HepG2 (cell line): ENCODE data around the gene LY6G5B. TPM values are rescaled to one million over a fixed set of nuclear protein-coding genes. Genes with fewer than 3 reads are reported as not detected.

Source experiments
- AGO1 ChIP-seq: fragments of 200-400 bp; formaldehyde crosslinking; IDR thresholded peaks from 2 replicates; pipeline ENCODE4 v1.6.1; 2017; ENCODE audit warnings: mild to moderate bottlenecking, low read depth, low read length, moderate library complexity; ENCODE audit not compliant: poor library complexity, severe bottlenecking
- GABPB1 ChIP-seq: IDR thresholded peaks from 2 replicates; pipeline ENCODE4 v1.6.1; 2016; ENCODE audit warnings: mild to moderate bottlenecking, missing genetic modification reagents, moderate library complexity, missing compliant biosample characterization
- HNRNPH1 ChIP-seq: fragments of 200-400 bp; formaldehyde crosslinking; optimal IDR thresholded peaks from 2 replicates; pipeline ENCODE3; 2017; ENCODE audit warnings: mild to moderate bottlenecking, low read depth, low read length
- KLF16 ChIP-seq, 2 experiments: sonication (generic) in 1 of 2; formaldehyde crosslinking in 1 of 2; IDR thresholded peaks; 2 replicates each; pipeline versions ENCODE4 v1.6.1 to v1.8.0; 2016 to 2023; ENCODE audit warnings: missing genetic modification reagents in 2 of 2, missing compliant biosample characterization in 1 of 2
- MNT ChIP-seq: fragments of 450-650 bp; IDR thresholded peaks from 2 replicates; pipeline ENCODE4 v1.6.1; 2016
- PAXIP1 ChIP-seq: sonication (generic); formaldehyde crosslinking; conservative IDR thresholded peaks from 2 replicates; pipeline ENCODE4 v1.4.0; 2020; ENCODE audit warnings: mild to moderate bottlenecking, missing genetic modification reagents, moderate library complexity
- REXO4 ChIP-seq: sonication (generic); formaldehyde crosslinking; IDR thresholded peaks from 2 replicates; pipeline ENCODE4 v1.8.0; 2022; ENCODE audit warnings: missing genetic modification reagents, mild to moderate bottlenecking, borderline replicate concordance
- ZNF354B ChIP-seq: sonication (generic); formaldehyde crosslinking; IDR thresholded peaks from 2 replicates; pipeline ENCODE4 v1.8.0; 2022; ENCODE audit warnings: mild to moderate bottlenecking, missing genetic modification reagents
- ZNF451 ChIP-seq: sonication (generic); formaldehyde crosslinking; IDR thresholded peaks from 2 replicates; pipeline ENCODE4 v1.5.0; 2020; ENCODE audit warnings: mild to moderate bottlenecking, missing genetic modification reagents
- ZSCAN22 ChIP-seq: sonication (generic); formaldehyde crosslinking; IDR thresholded peaks from 2 replicates; pipeline ENCODE4 v1.4.0; 2020; ENCODE audit warnings: mild to moderate bottlenecking, missing genetic modification reagents
- ZSCAN9 ChIP-seq: IDR thresholded peaks from 2 replicates; pipeline ENCODE4 v1.6.1; 2016; ENCODE audit warnings: borderline replicate concordance
- polyA plus RNA-seq, 8 experiments: library from polyadenylated mRNA; depleted of rRNA in 3 of 8; stranded (reverse) in 7 of 8; unstranded in 1 of 8; fragments of >200 nt; fragmentation: Illumina TruSeq in 4 of 8; extraction: Trizol in 4 of 8; gene quantifications; 2 replicates each; pipeline versions ENCODE4 v1.2.1 to v1.2.3, GENCODE V29; 2011 to 2016; ENCODE audit warnings: low read depth in 4 of 8, missing spikeins in 1 of 8, mixed read lengths in 1 of 8; ENCODE audit not compliant: insufficient read depth in 1 of 8
- total RNA-seq, 5 experiments: library from RNA; depleted of rRNA; stranded (reverse); fragments of >200 nt; fragmentation: Illumina TruSeq; extraction: Trizol; gene quantifications; 2 replicates each; pipeline ENCODE4 v1.2.3, GENCODE V29; 2016; ENCODE audit warnings: low read depth in 1 of 5
- TF ChIP-seq, protein P1 (sequence below): sonication (generic); formaldehyde crosslinking; IDR thresholded peaks from 2 replicates; pipeline ENCODE4 v1.4.0; 2020; ENCODE audit warnings: missing genetic modification reagents
- TF ChIP-seq, protein P2 (sequence below), 2 experiments: IDR thresholded peaks; 2 replicates each; pipeline ENCODE4 v1.6.1; 2011 to 2012; ENCODE audit warnings: low read length in 2 of 2, borderline replicate concordance in 1 of 2, low read depth in 1 of 2, mild to moderate bottlenecking in 1 of 2, moderate library complexity in 1 of 2
- TF ChIP-seq, protein P3 (sequence below): sonication (generic); formaldehyde crosslinking; IDR thresholded peaks from 2 replicates; pipeline ENCODE4 v1.8.0; 2022; ENCODE audit warnings: mild to moderate bottlenecking, missing genetic modification reagents

Gene LY6G5B
- total and polyA plus RNA-seq, 2 of the 13 experiments (the other 11 are each of a cell fraction or from before 2014, with no cell fraction given) = 7.8 to 15.7 TPM

- TF ChIP-seq MNT (peak; percentile 86), KLF16 (CRISPR knock-in tag; IDR thresholded peaks at IDR 0.05) (no peak), ZNF354B (no peak), AGO1 (no peak), PAXIP1 (CRISPR knock-in tag) (peak; percentile 56), ZSCAN22 (CRISPR knock-in tag) (no peak), ZNF451 (peak; percentile 9; the same call in 1 of the 2 replicates), ZSCAN9 (CRISPR knock-in tag) (no peak; the same call in 1 of the 2 replicates), REXO4 (CRISPR knock-in tag) (no peak), HNRNPH1 (no peak), GABPB1 (CRISPR knock-in tag) (no peak)
- TF ChIP-seq, protein P1, sequence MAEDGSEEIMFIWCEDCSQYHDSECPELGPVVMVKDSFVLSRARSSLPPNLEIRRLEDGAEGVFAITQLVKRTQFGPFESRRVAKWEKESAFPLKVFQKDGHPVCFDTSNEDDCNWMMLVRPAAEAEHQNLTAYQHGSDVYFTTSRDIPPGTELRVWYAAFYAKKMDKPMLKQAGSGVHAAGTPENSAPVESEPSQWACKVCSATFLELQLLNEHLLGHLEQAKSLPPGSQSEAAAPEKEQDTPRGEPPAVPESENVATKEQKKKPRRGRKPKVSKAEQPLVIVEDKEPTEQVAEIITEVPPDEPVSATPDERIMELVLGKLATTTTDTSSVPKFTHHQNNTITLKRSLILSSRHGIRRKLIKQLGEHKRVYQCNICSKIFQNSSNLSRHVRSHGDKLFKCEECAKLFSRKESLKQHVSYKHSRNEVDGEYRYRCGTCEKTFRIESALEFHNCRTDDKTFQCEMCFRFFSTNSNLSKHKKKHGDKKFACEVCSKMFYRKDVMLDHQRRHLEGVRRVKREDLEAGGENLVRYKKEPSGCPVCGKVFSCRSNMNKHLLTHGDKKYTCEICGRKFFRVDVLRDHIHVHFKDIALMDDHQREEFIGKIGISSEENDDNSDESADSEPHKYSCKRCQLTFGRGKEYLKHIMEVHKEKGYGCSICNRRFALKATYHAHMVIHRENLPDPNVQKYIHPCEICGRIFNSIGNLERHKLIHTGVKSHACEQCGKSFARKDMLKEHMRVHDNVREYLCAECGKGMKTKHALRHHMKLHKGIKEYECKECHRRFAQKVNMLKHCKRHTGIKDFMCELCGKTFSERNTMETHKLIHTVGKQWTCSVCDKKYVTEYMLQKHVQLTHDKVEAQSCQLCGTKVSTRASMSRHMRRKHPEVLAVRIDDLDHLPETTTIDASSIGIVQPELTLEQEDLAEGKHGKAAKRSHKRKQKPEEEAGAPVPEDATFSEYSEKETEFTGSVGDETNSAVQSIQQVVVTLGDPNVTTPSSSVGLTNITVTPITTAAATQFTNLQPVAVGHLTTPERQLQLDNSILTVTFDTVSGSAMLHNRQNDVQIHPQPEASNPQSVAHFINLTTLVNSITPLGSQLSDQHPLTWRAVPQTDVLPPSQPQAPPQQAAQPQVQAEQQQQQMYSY (CRISPR knock-in tag) = peak; percentile 70; the same call in 1 of the 2 replicates
- TF ChIP-seq, protein P2, sequence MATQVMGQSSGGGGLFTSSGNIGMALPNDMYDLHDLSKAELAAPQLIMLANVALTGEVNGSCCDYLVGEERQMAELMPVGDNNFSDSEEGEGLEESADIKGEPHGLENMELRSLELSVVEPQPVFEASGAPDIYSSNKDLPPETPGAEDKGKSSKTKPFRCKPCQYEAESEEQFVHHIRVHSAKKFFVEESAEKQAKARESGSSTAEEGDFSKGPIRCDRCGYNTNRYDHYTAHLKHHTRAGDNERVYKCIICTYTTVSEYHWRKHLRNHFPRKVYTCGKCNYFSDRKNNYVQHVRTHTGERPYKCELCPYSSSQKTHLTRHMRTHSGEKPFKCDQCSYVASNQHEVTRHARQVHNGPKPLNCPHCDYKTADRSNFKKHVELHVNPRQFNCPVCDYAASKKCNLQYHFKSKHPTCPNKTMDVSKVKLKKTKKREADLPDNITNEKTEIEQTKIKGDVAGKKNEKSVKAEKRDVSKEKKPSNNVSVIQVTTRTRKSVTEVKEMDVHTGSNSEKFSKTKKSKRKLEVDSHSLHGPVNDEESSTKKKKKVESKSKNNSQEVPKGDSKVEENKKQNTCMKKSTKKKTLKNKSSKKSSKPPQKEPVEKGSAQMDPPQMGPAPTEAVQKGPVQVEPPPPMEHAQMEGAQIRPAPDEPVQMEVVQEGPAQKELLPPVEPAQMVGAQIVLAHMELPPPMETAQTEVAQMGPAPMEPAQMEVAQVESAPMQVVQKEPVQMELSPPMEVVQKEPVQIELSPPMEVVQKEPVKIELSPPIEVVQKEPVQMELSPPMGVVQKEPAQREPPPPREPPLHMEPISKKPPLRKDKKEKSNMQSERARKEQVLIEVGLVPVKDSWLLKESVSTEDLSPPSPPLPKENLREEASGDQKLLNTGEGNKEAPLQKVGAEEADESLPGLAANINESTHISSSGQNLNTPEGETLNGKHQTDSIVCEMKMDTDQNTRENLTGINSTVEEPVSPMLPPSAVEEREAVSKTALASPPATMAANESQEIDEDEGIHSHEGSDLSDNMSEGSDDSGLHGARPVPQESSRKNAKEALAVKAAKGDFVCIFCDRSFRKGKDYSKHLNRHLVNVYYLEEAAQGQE (IDR thresholded peaks at IDR 0.05; ENCODE audit: borderline replicate concordance in 1 of 2, low read depth in 1 of 2, low read length in 2 of 2) = peak in 1 of 2 experiments; percentile 21; a peak in 1 of 4 replicates
- TF ChIP-seq, protein P3, sequence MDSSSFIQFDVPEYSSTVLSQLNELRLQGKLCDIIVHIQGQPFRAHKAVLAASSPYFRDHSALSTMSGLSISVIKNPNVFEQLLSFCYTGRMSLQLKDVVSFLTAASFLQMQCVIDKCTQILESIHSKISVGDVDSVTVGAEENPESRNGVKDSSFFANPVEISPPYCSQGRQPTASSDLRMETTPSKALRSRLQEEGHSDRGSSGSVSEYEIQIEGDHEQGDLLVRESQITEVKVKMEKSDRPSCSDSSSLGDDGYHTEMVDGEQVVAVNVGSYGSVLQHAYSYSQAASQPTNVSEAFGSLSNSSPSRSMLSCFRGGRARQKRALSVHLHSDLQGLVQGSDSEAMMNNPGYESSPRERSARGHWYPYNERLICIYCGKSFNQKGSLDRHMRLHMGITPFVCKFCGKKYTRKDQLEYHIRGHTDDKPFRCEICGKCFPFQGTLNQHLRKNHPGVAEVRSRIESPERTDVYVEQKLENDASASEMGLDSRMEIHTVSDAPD = no peak
These were observed 4.8 kb upstream of the LY6G5B start, which contains the start of gene GPANK1 (continued) for GRCh38 chr6:31664790-31665500.
